ENCODE results near the gene TRAF5. TPM values are rescaled to one million over a fixed set of nuclear protein-coding genes. Genes with fewer than 3 reads are reported as not detected.
"Not testable (repeated sequence)": the region's sequence is repeated elsewhere in the genome, so short reads cannot be mapped to it uniquely, and the experiment has no call there.

Gene TRAF5, protein sequence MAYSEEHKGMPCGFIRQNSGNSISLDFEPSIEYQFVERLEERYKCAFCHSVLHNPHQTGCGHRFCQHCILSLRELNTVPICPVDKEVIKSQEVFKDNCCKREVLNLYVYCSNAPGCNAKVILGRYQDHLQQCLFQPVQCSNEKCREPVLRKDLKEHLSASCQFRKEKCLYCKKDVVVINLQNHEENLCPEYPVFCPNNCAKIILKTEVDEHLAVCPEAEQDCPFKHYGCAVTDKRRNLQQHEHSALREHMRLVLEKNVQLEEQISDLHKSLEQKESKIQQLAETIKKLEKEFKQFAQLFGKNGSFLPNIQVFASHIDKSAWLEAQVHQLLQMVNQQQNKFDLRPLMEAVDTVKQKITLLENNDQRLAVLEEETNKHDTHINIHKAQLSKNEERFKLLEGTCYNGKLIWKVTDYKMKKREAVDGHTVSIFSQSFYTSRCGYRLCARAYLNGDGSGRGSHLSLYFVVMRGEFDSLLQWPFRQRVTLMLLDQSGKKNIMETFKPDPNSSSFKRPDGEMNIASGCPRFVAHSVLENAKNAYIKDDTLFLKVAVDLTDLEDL
- total RNA-seq (2014; rRNA removed; shearing (Covaris generic)) = 5.1 and 6.5 TPM in 2 replicates
- polyA plus RNA-seq (2015; cell fraction: cytosol; rRNA removed) = 3.2 and 5.1 TPM in 2 replicates
- 23.7 and 32.3 TPM in 2 replicates for polyA plus RNA-seq (2015; cell fraction: nucleus; rRNA removed)

DNA sequence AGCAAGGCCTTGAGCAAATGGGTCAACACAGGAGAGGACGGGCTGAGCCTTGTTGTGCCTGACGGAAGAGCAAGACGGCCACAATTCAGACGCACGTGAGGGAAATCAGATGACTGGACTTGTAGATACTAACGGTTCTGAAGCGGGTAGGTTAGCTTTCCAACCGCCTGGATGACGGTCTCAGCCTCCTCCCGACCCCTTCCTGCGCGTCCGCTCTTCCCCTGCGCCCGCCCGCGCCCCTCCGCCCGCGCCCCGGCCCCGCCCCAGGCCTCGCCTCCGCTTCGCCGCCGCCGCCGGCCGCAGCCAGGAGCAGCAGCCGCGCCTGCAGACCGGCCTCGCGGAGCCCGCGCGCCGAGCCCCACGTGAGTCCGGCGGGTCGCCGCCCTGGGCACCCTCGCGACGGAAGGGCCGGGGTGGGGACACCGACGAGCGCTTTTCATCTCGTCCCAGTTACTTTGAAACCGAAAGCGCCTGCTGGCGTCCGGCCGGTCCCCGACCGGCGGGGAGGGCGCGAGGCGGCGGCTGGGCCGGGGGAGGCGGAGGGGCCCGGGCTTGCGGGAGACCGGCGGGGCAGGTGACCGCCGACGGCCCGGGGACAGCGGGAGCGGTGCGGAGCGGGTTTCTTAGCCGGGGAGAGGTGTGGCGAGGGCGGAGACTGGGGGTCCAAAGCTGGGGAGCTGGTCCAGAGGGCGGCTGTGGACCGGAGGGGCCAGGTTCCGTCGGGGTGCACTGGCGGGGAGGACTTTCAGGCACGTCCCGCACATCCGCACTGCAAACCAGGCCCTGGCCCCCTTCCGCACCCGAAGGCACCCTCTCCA, at the start of gene TRAF5:
TRAF5 (plus strand) TSS at position 306 of the 818 bp plus-strand sequence. CDS start 26,407 bp downstream, outside the sequence.
- peak; percentile 38 for DNase-seq (ENCODE audit: low read depth)

DNA sequence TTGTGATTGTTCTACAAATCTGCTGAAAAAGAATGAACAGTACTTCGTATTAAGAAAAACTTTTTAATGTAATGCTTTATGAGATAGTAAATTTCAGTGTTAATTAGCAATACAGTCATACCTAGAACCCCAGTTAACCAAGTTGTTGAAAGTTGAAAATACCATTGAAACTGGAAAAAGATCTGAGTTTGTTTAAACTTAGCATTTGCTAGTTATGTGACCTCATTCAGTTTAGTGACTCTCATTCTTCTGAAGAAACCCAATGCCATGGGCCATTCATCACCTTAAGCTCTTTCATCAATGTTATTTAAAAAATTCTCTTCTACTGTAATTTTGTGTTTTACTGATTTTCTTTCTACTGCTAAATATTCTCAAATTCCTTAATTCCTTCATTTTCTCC, 47.3 kb upstream of the TRAF5 start:
- DNase-seq (ENCODE audit: low read depth) = no peak

DNA sequence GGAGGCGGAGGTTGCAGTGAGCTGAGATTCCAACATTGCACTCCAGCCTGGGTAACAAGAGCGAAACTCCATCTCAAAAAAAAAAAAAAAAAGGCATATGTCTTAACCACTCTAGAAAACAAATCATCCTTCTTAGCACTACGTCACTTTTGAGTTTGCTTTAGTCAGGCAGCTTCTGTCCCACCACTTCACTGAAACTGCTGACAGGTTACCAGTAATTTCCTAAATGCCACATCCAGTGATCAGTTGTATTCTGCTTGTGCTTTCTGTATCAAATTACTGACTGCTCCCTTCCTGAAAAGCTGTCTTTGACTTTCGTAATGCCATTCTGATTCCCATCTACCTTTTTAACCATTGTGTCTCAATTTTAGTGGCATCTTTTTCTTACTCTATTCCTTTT, 45.7 kb upstream of the TRAF5 start:
- no peak for DNase-seq (ENCODE audit: low read depth)

GRCh38 chr1:211281320-211282022, 45.2 kb upstream of the TRAF5 start:
- DNase-seq (ENCODE audit: low read depth) = no peak

GRCh38 chr1:211282023-211282373, 44.6 kb upstream of the TRAF5 start:
- no peak for DNase-seq (ENCODE audit: low read depth)

- peak; percentile 24 for DNase-seq (ENCODE audit: low read depth)
Measured at GRCh38 chr1:211285196-211285595, 41.4 kb upstream of the TRAF5 start.

DNA sequence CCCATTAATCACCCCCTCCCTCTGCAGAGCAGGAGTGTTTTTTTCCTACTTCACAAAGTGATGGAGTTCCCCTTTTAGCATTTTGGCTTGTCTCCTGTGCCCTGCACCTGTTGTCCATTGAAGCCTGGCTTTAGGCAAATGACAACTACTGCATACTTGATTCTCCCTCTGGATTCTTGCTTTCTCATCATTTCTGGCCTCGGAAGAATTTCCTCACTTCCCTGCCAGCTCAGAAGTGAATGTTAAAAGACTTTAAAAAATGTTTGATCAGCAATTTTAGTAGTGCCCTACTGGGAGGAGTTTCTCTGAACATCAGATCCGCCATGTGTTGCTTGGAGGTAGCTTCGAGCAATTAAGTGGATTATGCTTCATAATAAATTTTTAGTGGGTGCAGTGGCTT, 39.4 kb upstream of the TRAF5 start:
- no peak for DNase-seq (ENCODE audit: low read depth)

- DNase-seq (ENCODE audit: low read depth) = no peak
Measured at GRCh38 chr1:211292411-211292810, 34.2 kb upstream of the TRAF5 start.

DNA sequence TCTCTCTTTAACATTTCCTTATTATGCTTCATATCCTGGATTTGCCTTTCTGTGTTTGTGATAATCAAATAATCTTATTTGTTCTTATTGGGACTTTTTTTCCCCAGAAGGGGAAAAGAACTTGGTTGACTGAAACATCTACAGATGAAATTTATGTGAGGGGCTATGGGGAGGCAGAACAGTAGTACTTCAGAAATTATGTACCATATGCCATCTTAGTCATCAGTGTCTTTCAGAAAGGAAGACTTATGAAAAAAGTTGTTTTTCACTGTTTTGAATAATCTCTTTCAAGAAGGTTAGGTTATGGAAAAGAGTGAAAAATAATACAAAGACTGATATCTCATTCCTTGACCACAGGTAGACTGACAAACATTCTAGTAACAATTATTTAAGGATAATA, 30.2 kb upstream of the TRAF5 start:
- DNase-seq (ENCODE audit: low read depth) = no peak

DNA sequence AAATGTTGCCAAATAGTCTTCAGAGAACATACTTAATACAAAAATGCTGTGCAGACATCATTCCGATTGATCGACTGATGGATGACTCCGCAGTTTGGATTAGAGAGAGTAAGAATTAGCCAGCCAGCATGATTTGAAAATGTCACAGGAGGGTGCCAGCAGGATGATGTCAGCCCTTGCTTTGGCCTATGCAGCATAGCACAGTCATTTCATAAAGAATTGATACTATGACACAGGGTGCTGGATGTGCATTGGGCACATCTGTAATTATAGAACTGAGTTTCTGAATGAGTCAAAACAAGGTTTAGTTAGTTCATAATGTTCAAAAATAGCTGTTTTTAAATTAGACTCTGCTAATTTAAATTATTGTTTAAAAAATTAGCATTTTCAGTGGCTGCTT, 21.6 kb upstream of the TRAF5 start:
- DNase-seq (ENCODE audit: low read depth) = no peak

DNA sequence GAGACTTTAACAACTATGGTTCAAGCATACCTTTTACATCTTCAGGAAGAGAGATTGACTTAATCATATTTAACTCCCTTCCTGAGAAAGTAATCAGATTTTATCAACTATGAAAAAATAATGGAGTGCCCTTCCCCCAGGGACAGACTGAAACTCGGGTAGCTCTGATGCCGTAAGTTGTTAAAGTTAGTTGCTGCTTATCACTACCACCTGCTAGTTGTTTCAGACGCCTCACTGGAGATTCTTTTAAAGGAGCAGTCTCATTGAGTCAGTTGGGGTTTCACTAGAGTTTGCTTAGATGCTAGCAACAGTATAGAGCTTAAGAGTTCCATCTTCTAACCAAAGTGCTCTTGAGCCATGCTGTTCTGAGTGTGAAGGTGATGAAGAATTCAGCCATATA, 17.0 kb upstream of the TRAF5 start:
- no peak for DNase-seq (ENCODE audit: low read depth)

DNA sequence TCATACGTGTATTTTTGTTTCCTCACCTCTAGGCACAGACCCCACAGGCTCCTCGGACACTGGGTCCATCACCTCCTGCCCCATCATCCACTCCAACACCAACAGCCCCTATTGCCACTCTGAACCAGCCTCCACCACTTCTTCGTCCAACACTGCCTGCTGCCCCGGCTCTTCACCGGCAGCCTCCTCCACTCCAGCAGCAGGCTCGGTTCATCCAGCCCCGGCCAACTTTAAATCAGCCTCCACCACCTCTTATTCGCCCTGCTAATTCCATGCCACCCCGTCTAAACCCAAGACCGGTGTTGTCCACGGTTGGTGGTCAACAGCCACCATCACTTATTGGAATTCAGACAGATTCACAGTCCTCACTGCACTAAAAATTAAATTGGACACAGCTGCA, 13.2 kb upstream of the TRAF5 start:
- no peak for DNase-seq (ENCODE audit: low read depth)

DNA sequence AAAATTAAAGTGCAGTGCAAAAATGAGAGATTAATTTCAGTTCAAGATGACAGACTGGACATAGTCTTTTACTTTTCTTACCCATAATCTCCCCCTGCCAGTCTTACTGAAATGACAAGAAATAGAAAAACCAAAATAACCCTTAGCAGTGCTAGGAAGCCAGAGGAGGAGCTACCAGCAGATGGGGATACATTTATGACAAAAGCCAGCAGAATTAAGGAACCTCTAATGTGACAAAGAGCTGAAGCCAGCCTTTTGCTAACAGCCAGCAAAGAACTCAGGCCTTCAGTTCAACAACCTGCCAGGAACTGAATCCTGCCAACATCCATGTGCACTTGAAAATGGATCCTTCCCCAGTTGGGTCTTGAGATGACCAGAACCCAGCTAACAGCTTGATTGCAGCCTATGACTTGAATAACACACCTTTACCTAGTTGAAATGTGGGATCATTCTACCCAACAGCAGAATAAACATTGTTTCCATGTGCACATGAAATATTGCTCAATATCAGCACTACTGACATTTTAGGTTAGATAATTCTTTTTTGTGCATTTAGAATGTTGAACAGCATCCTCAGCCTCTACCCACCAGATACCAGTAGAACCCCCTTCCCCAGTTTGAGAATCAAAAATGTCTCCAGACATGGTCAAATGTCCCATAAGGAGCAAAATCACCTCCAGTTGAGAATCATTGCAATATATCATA, 7.9 kb upstream of the TRAF5 start:
- no peak for DNase-seq (ENCODE audit: low read depth)

- DNase-seq (ENCODE audit: low read depth) = no peak
Measured at GRCh38 chr1:211319892-211320291, 6.7 kb upstream of the TRAF5 start.

- peak; percentile 75 for DNase-seq (ENCODE audit: low read depth)
Measured at GRCh38 chr1:211320980-211321379, 5.7 kb upstream of the TRAF5 start.

DNA sequence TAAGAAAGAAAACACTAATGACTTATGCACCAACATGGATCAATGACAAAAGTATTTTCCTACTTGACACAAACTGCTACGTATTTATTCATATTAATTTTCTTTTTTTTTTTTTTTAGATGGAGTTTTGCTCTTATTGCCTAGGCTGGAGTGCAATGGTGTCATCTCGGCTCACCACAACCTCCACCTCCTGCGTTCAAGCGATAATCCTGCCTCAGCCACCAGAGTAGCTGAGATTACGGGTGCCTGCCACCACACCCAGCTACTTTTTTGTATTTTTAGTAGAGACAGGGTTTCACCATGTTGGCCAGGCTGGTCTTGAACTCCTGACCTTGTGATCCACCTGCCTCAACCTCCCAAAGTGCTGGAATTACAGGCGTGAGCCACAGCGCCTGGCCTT, 5.0 kb upstream of the TRAF5 start:
- DNase-seq (ENCODE audit: low read depth) = not testable (repeated sequence)

GRCh38 chr1:211323156-211324063, 3.2 kb upstream of the TRAF5 start:
- peak; percentile 65 for DNase-seq (ENCODE audit: low read depth)

- no peak for DNase-seq (ENCODE audit: low read depth)
Measured at GRCh38 chr1:211324992-211325775, 1.4 kb upstream of the TRAF5 start.

- no peak for DNase-seq (ENCODE audit: low read depth)
Measured at GRCh38 chr1:211326140-211326527, 499 bp upstream of the TRAF5 start.
